Measurements from ENCODE around the gene TUBD1. TPM values are rescaled to one million over a fixed set of nuclear protein-coding genes. Genes with fewer than 3 reads are reported as not detected.

The TUBD1 gene
- total and polyA plus RNA-seq, 2 of the 13 experiments (the other 11 are each of a cell fraction or from before 2014, with no cell fraction given), result 18.2 to 25.9 TPM

DNA sequence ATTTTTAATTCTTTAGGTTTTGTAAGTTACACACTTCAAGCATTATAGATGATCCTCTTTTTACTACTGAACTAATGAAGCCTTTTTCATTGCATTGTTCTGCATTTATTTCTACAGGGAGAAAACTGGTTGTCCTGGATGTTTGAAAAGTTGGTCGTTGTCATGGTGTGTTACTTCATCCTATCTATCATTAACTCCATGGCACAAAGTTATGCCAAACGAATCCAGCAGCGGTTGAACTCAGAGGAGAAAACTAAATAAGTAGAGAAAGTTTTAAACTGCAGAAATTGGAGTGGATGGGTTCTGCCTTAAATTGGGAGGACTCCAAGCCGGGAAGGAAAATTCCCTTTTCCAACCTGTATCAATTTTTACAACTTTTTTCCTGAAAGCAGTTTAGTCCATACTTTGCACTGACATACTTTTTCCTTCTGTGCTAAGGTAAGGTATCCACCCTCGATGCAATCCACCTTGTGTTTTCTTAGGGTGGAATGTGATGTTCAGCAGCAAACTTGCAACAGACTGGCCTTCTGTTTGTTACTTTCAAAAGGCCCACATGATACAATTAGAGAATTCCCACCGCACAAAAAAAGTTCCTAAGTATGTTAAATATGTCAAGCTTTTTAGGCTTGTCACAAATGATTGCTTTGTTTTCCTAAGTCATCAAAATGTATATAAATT lies 53.0 kb downstream of the TUBD1 start (continued):
- TF ChIP-seq BCLAF1 (IDR thresholded peaks at IDR 0.05) (no peak), ELF3 (CRISPR knock-in tag; IDR thresholded peaks at IDR 0.05) (peak; percentile 27; the same call in 1 of the 2 replicates), MAFK (conservative IDR thresholded peaks at IDR 0.05 in 1 of 2, IDR thresholded peaks at IDR 0.05 in 1 of 2; ENCODE audit: low read length in 2 of 2) (peak; percentile 43 to 66; a peak in 3 of 4 replicates), ZSCAN29 (CRISPR knock-in tag; conservative IDR thresholded peaks at IDR 0.05) (no peak), CENPT (CRISPR knock-in tag; IDR thresholded peaks at IDR 0.05; ENCODE audit: low read depth) (no peak), CEBPG (CRISPR knock-in tag; IDR thresholded peaks at IDR 0.05) (no peak), ZNF775 (CRISPR knock-in tag; IDR thresholded peaks at IDR 0.05; ENCODE audit: borderline replicate concordance) (no peak), NFE2 (CRISPR knock-in tag; IDR thresholded peaks at IDR 0.05) (no peak), PHF8 (CRISPR knock-in tag; IDR thresholded peaks at IDR 0.05) (peak; percentile 1; the same call in 1 of the 2 replicates), TSC22D2 (CRISPR knock-in tag; IDR thresholded peaks at IDR 0.05; ENCODE audit: borderline replicate concordance) (no peak), U2AF1 (optimal IDR thresholded peaks at IDR 0.05; ENCODE audit: low read depth, low read length) (no peak)
- TF ChIP-seq, protein P1, sequence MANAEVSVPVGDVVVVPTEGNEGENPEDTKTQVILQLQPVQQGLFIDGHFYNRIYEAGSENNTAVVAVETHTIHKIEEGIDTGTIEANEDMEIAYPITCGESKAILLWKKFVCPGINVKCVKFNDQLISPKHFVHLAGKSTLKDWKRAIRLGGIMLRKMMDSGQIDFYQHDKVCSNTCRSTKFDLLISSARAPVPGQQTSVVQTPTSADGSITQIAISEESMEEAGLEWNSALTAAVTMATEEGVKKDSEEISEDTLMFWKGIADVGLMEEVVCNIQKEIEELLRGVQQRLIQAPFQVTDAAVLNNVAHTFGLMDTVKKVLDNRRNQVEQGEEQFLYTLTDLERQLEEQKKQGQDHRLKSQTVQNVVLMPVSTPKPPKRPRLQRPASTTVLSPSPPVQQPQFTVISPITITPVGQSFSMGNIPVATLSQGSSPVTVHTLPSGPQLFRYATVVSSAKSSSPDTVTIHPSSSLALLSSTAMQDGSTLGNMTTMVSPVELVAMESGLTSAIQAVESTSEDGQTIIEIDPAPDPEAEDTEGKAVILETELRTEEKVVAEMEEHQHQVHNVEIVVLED (CRISPR knock-in tag; IDR thresholded peaks at IDR 0.05; ENCODE audit: borderline replicate concordance), result no peak
- TF ChIP-seq, protein P2, sequence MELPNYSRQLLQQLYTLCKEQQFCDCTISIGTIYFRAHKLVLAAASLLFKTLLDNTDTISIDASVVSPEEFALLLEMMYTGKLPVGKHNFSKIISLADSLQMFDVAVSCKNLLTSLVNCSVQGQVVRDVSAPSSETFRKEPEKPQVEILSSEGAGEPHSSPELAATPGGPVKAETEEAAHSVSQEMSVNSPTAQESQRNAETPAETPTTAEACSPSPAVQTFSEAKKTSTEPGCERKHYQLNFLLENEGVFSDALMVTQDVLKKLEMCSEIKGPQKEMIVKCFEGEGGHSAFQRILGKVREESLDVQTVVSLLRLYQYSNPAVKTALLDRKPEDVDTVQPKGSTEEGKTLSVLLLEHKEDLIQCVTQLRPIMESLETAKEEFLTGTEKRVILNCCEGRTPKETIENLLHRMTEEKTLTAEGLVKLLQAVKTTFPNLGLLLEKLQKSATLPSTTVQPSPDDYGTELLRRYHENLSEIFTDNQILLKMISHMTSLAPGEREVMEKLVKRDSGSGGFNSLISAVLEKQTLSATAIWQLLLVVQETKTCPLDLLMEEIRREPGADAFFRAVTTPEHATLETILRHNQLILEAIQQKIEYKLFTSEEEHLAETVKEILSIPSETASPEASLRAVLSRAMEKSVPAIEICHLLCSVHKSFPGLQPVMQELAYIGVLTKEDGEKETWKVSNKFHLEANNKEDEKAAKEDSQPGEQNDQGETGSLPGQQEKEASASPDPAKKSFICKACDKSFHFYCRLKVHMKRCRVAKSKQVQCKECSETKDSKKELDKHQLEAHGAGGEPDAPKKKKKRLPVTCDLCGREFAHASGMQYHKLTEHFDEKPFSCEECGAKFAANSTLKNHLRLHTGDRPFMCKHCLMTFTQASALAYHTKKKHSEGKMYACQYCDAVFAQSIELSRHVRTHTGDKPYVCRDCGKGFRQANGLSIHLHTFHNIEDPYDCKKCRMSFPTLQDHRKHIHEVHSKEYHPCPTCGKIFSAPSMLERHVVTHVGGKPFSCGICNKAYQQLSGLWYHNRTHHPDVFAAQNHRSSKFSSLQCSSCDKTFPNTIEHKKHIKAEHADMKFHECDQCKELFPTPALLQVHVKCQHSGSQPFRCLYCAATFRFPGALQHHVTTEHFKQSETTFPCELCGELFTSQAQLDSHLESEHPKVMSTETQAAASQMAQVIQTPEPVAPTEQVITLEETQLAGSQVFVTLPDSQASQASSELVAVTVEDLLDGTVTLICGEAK (IDR thresholded peaks at IDR 0.05), result no peak
- TF ChIP-seq, protein P2 (CRISPR knock-in tag; IDR thresholded peaks at IDR 0.05), result no peak
- TF ChIP-seq, protein P3, sequence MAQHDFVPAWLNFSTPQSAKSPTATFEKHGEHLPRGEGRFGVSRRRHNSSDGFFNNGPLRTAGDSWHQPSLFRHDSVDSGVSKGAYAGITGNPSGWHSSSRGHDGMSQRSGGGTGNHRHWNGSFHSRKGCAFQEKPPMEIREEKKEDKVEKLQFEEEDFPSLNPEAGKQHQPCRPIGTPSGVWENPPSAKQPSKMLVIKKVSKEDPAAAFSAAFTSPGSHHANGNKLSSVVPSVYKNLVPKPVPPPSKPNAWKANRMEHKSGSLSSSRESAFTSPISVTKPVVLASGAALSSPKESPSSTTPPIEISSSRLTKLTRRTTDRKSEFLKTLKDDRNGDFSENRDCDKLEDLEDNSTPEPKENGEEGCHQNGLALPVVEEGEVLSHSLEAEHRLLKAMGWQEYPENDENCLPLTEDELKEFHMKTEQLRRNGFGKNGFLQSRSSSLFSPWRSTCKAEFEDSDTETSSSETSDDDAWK (CRISPR knock-in tag; IDR thresholded peaks at IDR 0.05), result no peak
